ENCODE measurements around the gene LY9.

DNA sequence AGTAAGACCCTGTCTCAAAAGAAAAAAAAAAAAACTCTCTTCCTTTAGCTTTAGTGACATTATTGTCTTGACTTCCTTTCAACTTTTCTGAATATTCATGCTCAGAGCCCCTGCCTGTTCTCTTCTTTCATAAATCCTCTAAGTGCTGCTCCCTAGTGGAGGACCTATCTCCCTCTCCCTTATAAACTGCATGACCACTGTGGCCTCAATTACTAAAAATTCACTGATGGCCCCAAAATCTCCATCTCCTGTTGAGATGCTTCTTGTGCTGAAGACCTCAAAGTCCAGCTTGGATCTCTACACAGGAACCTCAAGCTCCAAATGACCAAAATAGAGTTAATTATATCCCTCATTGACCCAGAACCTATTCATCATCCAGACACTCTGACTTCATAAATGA lies 81.2 kb downstream of the LY9 start:
- TF ChIP-seq EZH2 (IDR thresholded peaks at IDR 0.05; ENCODE audit: insufficient read depth, poor library complexity, severe bottlenecking), result no peak
- TF ChIP-seq EZH2phosphoT487 (IDR thresholded peaks at IDR 0.05; ENCODE audit: insufficient read depth, low read depth), result no peak
